HT-29 (cell line): ENCODE data around the gene GEMIN4. TPM values are rescaled to one million over a fixed set of nuclear protein-coding genes. Genes with fewer than 3 reads are reported as not detected.
"Not testable (repeated sequence)": the region's sequence is repeated elsewhere in the genome, so short reads cannot be mapped to it uniquely, and the experiment has no call there.

ENCODE experiments used
- DNase-seq: peaks from one replicate; pipeline ENCODE4 v3.0.0-alpha.2; 2015; ENCODE audit warnings: low spot score
- total RNA-seq: library from RNA; depleted of rRNA; stranded (reverse); fragments of >200 nt; shearing (Covaris generic); gene quantifications from 2 replicates; pipeline ENCODE4 v1.2.3, GENCODE V29; 2014

GEMIN4 gene
- total RNA-seq, 1 experiment from 2014 or later: 34.4 TPM

GRCh38 chr17:781805-782731 is 30.0 kb upstream of the GEMIN4 start, which contains the start of the genes GLOD4 and MRM3:
Gene GLOD4 (minus strand): TSS chr17:782280. CDS start chr17:782255, 25 bp downstream.
Gene MRM3 (plus strand): TSS chr17:782353. CDS start chr17:782379, 26 bp downstream.
- peak; percentile 80 for DNase-seq

GRCh38 chr17:778096-778495 is 26.0 kb upstream of the GEMIN4 start:
- DNase-seq: no peak

- DNase-seq: no peak
Observed at GRCh38 chr17:774313-774584, 22.2 kb upstream of the GEMIN4 start.

GRCh38 chr17:773467-774312 is 21.6 kb upstream of the GEMIN4 start:
- DNase-seq: no peak

GRCh38 chr17:773016-773415 is 21.0 kb upstream of the GEMIN4 start:
- DNase-seq: no peak

- DNase-seq: no peak
Observed at GRCh38 chr17:767076-767475, 15.0 kb upstream of the GEMIN4 start.

- DNase-seq: no peak
Observed at GRCh38 chr17:760371-760770, 8.3 kb upstream of the GEMIN4 start.

GRCh38 chr17:759964-760363 is 7.9 kb upstream of the GEMIN4 start:
- no peak for DNase-seq

- not testable (repeated sequence) for DNase-seq
Observed at GRCh38 chr17:756010-756567, 4.0 kb upstream of the GEMIN4 start.

- DNase-seq: not testable (repeated sequence)
Observed at GRCh38 chr17:755319-755961, 3.4 kb upstream of the GEMIN4 start.

GRCh38 chr17:753418-753817 is 1.4 kb upstream of the GEMIN4 start:
- no peak for DNase-seq

- no peak for DNase-seq
Observed at GRCh38 chr17:752620-753219, 656 bp upstream of the GEMIN4 start.

- DNase-seq: peak; percentile 47
Observed at GRCh38 chr17:751269-752001, 629 bp downstream of the GEMIN4 start.

GRCh38 chr17:750431-751037 is 1.5 kb downstream of the GEMIN4 start:
- no peak for DNase-seq

GRCh38 chr17:749359-749758 is 2.7 kb downstream of the GEMIN4 start:
- not testable (repeated sequence) for DNase-seq

GRCh38 chr17:748604-749003 is 3.5 kb downstream of the GEMIN4 start:
- DNase-seq: not testable (repeated sequence)

GRCh38 chr17:746783-747629 is 5.1 kb downstream of the GEMIN4 start:
- no peak for DNase-seq

GRCh38 chr17:746181-746580 is 5.9 kb downstream of the GEMIN4 start:
- no peak for DNase-seq

GRCh38 chr17:745406-745805 is 6.7 kb downstream of the GEMIN4 start:
- no peak for DNase-seq
